Stimulated activated CD4-positive, alpha-beta T cell treated with anti-CD3 and anti-CD28 coated beads, TNF-alpha, amount 100 ng/mL, for 48 hours (primary cell): ENCODE data around the gene HRK.

Source experiments
- DNase-seq, 3 donors: peaks; one replicate each; pipeline ENCODE4 v3.0.0-alpha.2; 2020; ENCODE audit warnings: low read depth in 3 of 3

The HRK gene

GRCh38 chr12:116898669-116899068 is 17.4 kb upstream of the HRK start:
- no peak for DNase-seq

DNA sequence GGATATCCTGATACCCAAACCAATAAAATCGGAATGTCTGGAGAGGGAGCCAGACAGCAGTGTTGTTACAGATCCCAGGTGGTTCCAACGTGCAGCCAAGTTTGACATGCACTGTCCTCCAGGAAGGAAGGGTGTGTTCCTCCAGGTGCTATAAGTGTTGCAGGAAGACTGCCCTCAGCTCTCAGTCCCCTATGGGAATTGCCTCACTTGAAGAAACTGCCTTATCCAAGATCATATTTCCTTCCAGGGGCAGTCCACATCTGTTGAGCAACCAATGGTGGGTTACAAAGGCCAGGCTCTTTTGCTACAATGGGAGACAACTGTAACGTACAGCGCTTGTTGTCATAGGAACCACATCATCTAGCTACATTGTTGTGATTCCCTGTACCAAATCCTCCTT is 16.2 kb upstream of the HRK start:
- DNase-seq: no peak

GRCh38 chr12:116896411-116896924 is 15.2 kb upstream of the HRK start:
- DNase-seq: no peak

GRCh38 chr12:116894913-116895312 is 13.7 kb upstream of the HRK start:
- no peak for DNase-seq

DNA sequence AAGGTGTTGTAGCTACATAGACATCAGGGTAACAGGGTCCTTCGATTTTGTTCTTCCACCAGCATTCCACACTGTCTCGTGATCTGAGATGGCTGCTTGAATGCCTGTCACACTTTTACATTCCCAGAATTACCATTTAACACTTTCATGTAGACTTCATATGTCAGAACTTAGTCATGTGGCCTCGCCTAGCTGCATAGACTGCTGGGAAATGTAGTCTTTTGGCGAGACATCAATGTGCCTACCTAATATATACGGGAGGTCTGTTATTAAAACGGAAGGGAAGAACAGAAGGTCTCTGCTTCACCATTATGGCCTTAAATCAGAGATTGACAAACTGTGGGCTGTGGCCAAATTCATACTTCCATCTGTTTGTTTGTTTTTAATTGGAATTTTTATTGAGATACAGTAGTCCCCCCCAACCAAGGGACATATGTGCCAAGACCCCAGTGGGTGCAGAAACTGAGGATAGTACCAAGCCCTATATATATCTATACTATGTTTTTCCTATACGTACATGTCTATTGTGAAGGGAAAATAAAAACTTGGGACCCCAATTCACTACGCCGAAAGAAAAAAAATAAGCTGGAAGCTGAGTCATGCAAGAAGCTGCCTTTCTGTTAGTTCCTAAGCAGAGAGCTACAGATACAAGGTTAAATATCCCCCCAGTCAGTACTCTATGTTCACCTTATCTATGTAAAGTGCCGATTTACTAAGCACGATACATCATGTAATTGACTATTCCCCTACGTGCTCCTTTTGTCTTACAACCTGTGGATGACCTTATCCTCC is 11.3 kb upstream of the HRK start:
- no peak for DNase-seq

DNA sequence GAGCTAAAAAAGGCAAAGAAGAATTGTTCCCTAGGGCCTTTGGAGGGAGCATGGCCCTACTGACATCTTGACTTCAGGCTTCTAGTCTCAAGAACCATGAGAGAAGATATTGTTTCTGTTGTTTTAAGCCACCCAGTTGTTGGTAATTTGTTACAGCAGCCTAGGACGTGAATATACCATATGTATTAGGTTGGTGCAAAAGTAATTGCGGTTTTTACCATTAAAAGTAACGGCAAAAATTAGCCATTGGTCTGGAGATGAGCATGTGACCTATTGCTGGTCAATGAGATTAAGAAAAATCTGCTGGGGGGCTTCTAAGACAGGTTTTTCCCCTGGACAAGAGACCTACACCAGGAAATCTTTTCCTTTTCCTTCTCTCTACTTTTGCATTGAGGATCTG is 9.8 kb upstream of the HRK start:
- DNase-seq: no peak

DNA sequence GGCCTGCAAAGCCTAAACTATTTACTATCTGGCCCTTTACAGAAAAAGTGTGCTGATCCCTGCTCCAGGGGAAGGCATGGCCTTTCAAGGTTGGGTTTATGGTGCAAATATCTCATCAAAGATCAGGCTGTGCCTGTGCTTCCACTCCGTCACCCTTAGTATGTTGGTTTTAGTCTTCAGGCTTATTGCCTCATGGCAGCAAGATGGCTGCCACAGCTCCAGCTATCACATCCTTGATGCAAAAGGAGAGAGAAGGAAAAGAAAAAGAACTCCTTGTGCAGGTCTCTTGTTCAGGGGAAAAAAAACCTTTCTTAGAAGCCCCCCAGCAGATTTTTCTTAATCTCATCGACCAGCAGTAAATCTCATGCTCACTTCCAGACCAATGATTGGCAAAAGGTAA is 9.1 kb upstream of the HRK start:
- no peak for DNase-seq

GRCh38 chr12:116887897-116888296 is 6.7 kb upstream of the HRK start:
- DNase-seq: no peak

DNA sequence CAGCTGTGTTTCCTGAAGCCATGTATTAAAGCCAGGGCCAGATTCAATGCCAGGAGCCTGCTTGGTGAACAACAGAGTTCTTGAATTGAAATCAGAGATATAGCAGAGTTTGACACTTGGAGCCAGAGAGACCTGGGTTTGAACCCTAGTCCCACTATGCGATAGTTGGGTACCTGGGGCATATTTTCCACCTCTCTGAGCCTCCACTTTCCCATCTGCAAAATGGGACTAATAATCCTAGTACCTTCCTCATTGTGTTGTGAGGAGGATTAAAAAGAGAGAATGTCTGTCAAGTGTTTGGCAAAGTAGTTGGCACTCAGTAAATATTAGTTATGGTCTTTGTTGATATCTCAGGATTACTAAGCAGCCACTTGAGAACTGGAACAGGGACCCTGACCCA is 6.0 kb upstream of the HRK start:
- no peak for DNase-seq

DNA sequence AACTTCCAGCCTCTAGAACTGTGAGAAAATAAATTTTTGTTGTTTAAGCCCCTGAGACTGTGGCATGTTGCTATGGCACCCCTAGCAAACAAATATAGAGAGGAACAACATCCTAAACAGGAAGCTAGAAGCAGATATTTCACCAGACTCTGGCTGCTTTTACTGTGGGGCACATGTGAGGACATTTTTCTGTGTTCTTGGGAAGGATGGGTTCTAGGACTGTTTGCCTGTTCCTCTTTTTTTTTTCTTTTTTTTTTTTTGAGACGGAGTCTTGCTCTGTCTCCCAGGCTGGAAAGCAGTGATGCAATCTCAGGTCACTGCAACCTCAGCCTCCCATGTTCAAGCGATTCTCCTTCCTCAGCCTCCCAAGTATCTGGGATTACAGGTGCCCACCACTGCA is 4.2 kb upstream of the HRK start:
- DNase-seq: no peak

GRCh38 chr12:116884871-116885270 is 3.6 kb upstream of the HRK start:
- no peak for DNase-seq

GRCh38 chr12:116882742-116883141 is 1.5 kb upstream of the HRK start:
- no peak for DNase-seq

- DNase-seq: no peak
These were observed 751 bp upstream of the HRK start for GRCh38 chr12:116881877-116882507.

DNA sequence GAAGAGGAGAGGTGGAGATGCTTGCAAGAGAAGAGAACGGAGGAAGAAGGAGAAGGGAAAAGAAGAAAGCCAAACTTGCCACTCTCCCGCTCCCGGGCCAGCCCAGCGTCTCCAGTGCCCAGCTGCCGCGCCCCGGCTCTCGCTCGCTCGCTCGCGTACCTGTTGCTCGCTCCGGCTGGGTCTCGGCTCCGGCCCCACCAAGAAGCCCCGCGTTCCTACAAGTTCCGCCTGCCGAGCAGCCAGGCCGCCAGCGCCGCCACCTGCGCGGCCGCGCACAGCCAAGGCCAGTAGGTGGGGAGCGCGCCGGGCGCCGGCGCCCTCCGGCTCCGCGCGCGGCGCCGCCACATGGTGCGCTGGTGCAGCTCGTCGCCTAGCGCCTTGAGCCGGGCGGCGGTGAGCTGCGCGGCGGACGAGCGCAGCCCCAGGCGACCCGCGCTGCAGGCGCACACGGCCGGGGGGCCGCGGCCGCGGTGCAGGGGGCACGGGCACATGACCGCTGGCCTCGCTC is 370 bp downstream of the HRK start:
- no peak for DNase-seq

GRCh38 chr12:116880213-116880816 is 926 bp downstream of the HRK start:
- no peak for DNase-seq

GRCh38 chr12:116879509-116880212 is 1.6 kb downstream of the HRK start:
- no peak for DNase-seq

DNA sequence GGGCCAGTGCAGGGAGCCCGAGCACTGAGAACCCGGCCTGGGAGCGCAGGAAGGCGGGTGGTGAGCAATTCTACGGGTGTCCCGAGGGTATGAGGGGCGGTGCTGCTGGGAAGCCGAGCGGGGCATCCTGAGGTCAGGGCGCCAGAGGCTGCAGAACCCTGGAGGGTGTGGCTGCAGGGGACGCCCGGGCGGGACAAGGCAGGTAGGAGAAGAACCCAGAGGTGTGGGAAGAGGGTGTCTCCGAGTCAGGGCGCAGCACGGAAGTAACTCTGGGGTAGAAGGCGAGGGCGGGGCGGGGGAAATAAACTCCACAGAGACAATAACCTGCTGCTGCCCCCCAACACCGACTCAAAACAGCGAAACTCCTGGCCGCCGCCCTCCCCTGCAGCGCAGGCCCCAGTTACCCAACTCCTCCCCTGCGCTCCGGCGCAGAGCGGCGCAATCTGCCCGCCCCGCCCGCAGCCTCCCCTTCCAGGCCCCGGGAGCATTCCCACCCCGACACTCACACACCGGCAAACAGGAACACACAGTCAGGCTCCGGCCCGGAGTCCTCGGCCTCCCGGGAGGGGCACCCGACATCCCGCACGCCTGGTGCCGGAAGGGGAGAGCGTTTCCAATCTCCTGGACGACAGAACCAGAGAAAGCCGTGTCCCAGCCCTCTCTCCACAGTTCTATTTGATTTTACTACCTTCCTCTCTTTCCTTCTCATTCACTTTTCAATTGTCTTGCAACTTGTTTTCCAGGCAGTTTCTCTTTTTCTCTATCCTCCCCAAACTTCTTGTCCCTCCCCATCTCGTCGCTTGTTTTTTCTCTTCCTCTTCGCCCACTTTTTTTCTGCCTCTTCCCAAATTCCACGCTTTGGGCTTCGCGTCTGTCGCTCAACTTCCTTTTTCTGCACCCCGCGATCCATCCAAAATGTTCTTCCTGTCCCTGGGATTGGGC is 2.4 kb downstream of the HRK start:
- DNase-seq: no peak

- no peak for DNase-seq
These were observed 4.9 kb downstream of the HRK start for GRCh38 chr12:116876151-116876869.

DNA sequence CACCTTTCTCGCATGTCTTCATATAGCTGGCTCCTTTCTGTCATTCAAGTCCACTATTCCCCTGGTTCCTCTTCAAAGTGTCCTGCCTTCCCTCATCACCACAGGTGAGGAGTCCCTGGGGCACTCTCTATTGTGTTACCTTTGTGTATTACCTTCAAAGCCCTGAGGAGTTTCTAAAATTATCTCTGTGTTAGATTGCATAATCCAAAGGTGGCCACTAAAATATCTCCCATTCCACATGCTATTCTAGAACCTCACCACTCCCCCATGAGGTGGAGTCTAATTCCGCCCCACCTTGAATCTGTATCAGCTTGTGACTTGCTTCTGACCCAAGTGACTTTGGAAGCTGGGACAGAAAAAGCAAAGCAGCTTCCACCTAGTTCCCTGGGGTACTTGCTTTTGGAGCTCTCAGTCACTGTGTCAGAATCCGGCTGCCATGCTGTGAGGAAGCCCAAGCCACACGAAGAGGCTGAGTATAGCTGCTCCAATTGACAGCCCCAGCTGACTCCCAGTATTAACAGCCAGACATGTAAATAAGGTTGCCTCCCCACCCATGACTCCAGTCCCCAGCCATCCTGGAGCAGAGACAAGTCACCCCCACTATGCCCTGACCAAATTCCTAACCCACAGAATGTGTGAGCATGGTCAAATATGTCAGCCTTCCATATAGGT is 6.8 kb downstream of the HRK start:
- DNase-seq: no peak

DNA sequence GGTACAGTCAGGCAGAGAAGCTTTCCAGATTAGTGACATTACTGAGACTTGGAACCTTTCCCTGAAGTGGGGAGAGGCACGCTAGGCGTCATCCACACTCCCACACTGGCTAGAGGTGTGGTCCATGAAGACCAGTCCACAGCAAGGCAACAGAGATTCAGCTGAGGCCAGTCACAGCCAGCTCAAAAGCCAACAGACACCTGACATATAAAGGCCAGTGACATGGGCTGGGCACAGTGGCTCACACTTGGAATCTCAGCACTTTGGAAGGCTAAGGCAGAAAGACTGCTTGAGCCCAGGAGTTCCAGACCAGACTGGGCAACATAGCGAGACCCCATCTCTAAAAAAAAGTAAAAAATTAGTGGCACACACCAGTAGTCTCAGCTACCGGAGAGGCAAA is 10.9 kb downstream of the HRK start:
- DNase-seq: no peak
